HL-60/S4 treated with retinoic acid at 250 ng/mL for 4 days and 3 days (cell line): ENCODE data around the gene TGFBR1.

Experiments
- in situ Hi-C: fragments of 300-500 bp; cut with MboI; formaldehyde crosslinking; loops from 2 replicates; pipeline ENCODE4 v1.7.0; 2022; ENCODE audit warnings: low sequenced_read_pairs

Gene TGFBR1

GRCh38 chr9:99184110-99184474, 79.2 kb downstream of the TGFBR1 start:
- in situ Hi-C loops: loop anchor here (10.0 to 25.0 kb wide), 2 partner anchors 828 to 1411 kb away; no protein-coding TSS in a partner anchor

GRCh38 chr9:99184475-99185347, 79.8 kb downstream of the TGFBR1 start:
- in situ Hi-C loops: loop anchor here (10.0 to 25.0 kb wide), 2 partner anchors 828 to 1410 kb away; no protein-coding TSS in a partner anchor

DNA sequence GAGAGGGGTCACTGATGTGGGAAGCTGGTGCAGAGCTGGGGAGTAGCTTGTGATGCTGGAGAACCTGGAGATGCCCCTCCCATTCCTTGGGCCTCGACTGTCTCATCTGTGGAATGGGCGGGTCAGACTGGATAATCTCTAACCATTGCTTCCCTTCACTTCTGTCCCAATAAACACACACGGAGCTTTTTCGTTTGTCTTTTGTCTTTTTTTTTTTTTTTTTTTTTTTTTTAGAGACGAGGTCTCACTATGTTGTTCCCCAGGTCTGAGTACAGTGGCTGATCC, 80.4 kb downstream of the TGFBR1 start:
- in situ Hi-C loops: loop anchor here (10.0 to 25.0 kb wide), 2 partner anchors 827 to 1410 kb away; no protein-coding TSS in a partner anchor

GRCh38 chr9:99185934-99186333, 81.0 kb downstream of the TGFBR1 start:
- in situ Hi-C loops: loop anchor here (10.0 to 25.0 kb wide), 2 partner anchors 826 to 1409 kb away; no protein-coding TSS in a partner anchor

GRCh38 chr9:99187311-99187710, 82.4 kb downstream of the TGFBR1 start:
- in situ Hi-C loops: loop anchor here (10.0 to 25.0 kb wide), 2 partner anchors 825 to 1407 kb away; no protein-coding TSS in a partner anchor

DNA sequence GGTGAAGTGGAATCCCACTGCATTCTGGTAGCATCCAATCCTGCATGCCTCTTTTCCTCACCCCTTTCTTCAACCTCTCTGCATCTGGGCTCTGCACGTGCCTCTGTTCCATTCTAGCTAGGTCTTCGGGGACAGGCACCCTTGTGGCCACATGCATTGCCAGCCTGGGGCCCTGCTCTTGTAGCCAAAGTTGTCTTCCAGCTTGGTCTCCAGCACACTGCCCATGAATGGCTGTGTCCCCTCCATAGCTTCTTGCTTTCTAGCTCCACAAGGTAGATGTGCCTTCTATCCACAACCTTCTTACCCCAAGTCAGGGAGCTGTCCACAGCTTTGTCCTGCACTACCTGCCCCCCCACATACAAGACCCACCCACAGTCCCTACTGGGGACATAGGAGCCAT, 84.3 kb downstream of the TGFBR1 start:
- in situ Hi-C loops: loop anchor here (10.0 to 25.0 kb wide), 2 partner anchors 823 to 1406 kb away; no protein-coding TSS in a partner anchor

DNA sequence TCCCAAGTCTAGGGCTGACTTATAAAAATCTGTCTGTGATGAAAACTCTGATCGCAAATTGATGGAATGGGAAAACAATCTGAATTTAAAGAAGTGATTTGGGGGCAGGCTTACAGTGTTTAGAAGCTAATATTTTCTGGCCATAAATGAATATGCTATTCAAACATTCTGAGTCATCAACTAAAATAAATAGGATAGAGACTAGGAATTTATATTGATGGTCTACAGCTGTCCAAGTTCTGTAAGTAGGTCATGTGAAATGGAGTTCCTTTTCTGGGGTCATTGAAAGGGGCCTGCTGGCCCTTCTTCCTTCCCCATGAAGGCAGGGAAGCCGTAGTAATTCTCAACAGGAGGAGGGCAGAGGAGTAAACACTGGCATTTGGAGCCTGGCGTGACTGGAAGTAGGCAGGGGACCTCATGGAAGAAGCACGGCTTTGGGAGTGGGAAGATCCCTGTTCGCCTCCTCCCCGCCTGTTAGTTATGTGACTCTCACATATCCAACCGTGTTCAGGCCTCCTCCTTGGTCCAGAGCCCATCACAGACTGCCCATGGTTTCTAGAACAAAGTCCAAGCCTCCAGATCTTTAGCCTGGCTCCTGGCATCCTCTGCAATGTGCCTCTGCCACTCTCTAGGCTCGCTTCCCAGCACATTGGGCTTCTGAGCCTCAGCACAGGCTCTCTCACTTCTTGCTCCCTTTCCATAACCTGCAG, 85.1 kb downstream of the TGFBR1 start:
- in situ Hi-C loops: loop anchor here (10.0 to 25.0 kb wide), 3 partner anchors 65 to 1405 kb away; no protein-coding TSS in a partner anchor

- in situ Hi-C loops: loop anchor here (10.0 to 25.0 kb wide), 2 partner anchors 64 to 822 kb away; no protein-coding TSS in a partner anchor
Observed at GRCh38 chr9:99190597-99191283, 85.8 kb downstream of the TGFBR1 start.

DNA sequence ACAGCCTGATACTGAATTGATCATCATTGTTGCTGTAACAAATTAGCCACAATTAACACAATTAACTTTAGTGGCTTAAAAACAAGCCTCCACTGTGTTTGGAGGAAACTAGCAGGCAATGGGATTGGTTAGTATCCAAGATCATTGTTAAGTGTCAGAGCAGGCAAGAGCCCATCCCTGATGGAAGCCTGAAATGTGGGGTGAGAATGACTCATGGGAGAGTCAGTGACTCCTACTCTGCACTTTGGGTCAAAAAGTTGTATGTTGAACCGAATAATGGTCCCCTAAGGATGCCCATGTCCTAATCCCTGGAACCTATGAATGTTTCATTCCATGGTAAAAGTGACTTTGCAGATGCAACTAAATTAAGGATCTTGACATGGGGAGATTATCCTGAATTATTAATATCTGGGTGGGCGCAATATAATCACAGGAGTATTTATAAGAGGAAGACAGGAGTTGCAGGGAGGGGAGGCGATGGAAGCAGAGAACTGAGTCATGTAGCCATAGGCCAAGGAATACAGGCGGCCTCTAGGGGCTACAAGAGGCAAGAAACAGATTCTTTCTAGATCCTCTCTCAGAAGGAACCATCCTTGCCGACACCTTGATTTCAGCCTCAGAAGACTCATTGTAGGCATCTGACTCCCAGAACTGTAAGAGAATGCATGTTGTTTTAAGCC, 88.0 kb downstream of the TGFBR1 start:
- in situ Hi-C loops: loop anchor here (10.0 to 25.0 kb wide), 2 partner anchors 62 to 819 kb away; no protein-coding TSS in a partner anchor

DNA sequence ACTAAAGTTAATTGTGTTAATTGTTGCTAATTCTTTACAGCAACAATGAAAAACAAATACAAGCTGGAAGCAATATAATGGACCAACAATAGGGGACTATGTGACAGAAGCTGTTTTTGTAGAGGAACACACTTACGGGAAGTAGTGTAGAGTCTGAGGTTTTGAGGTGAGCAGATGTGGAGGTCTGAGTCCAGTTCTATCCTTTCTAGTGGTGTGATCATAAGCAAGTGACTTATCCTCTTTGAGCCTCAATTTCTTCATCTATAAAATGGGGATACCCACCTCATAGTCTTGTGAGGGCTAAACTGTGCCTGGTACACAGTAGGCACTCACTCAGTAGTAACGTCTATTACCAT, 88.5 kb downstream of the TGFBR1 start:
- in situ Hi-C loops: loop anchor here (10.0 to 25.0 kb wide), 2 partner anchors 61 to 819 kb away; no protein-coding TSS in a partner anchor

DNA sequence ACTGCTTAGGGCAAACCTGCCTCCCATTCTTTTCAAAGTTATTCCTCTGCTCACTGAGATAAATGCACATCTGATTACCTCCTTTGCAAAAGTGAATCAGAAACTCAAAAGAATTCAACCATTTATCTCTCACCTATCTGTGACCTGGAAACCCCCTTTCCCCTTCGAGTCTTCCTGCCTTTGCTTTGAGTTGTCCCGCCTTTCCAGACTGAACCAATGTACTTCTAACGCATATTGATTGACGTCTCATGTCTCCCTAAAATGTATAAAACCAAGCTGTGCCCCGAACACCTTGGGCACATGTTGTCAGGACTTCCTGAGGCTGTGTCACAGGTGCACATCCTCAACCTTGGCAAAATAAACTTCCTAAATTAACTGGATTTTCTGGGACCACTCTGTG, 91.6 kb downstream of the TGFBR1 start:
- in situ Hi-C loops: loop anchor here (10.0 to 25.0 kb wide), 2 partner anchors 58 to 816 kb away; no protein-coding TSS in a partner anchor

GRCh38 chr9:99197124-99197630, 92.3 kb downstream of the TGFBR1 start:
- in situ Hi-C loops: loop anchor here (10.0 to 25.0 kb wide), 2 partner anchors 58 to 815 kb away; no protein-coding TSS in a partner anchor

DNA sequence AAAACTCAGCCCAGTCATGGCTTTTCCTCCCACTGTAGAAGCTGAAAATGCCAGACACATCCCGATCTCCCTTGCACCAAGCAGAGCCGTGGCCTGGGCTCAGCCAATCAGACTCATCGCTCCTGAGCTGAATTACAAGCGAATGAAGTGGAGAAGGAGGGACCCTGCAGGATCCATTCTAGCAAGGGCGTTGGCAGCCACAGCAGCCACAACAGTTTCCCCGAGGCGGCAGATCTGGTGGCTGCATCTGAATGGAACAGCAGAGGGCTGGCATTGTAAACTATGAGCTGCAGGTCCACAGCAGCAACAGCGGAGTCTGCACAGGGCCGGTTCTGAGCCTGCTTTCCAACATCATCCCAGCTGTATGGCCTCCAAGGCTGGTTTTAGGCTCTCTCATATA, 93.1 kb downstream of the TGFBR1 start:
- in situ Hi-C loops: loop anchor here (10.0 to 25.0 kb wide), 2 partner anchors 57 to 814 kb away; no protein-coding TSS in a partner anchor

- in situ Hi-C loops: loop anchor here (10.0 to 25.0 kb wide), 2 partner anchors 55 to 812 kb away; no protein-coding TSS in a partner anchor
Observed at GRCh38 chr9:99199938-99200539, 95.1 kb downstream of the TGFBR1 start.

GRCh38 chr9:99201603-99202002, 96.7 kb downstream of the TGFBR1 start:
- in situ Hi-C loops: no loop called here
